ENCODE results near the gene SNX8.

Gene SNX8

DNA sequence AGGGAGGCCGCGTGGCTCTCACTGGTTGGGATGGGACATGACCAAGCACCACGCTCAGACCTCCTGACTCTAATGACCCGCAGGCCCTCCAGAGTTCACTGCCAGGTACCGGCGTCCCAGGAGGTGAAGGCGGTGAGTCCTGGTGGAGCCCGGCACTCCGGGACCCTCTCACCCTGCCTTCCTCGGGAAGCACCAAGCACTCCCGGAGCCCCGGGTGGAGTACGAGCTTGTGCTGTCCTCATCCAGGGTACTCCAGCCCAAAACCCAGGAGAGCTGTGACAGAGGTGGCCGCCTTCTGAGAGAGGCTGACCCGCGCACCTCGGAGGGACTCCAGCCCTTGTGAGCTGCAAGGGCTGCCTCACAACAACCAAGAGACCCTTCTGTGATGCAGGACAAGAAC, 90.9 kb downstream of the SNX8 start:
- no peak for DNase-seq (ENCODE audit: low read depth, low spot score)

DNA sequence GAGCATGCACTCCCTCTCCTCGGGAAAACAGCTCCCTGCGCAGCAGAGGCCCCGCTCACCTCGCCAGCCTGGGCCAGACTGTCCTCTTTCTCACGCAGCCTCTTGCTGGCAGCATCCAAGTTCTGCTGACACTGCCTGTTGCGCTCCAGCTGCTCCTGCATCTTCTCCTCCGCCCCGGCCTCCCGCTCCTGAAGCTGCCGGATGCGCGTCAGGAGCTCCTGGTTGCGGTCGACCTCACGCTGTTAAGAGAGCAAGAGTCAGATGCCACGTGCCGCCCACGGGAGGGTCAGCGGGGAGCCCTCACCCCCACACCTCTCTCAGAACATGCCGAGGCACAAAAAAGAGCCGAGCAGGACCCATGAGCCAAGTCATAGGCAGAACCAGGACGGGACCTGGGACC, 91.7 kb downstream of the SNX8 start:
- DNase-seq (ENCODE audit: low read depth, low spot score): no peak

DNA sequence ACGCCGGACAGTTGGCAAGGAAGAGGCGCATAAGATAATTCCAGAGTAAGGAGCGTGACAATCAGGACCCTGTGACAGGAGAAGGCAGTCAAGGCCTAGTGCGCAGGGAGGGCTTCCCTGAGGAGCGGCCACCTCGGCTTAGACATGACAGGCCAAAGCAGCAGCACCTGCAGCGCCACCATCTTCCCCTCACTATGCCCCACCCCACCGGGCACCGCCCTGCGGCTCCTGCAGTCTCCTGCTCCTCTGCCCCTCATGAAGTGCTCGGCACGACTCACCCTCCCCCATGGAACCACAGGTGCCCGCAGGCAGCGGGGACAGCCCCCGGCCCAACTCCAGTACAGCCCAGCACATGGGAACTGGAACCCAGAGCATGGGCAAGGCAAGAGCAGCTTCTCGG, 93.3 kb downstream of the SNX8 start:
- DNase-seq (ENCODE audit: low read depth, low spot score): no peak

DNA sequence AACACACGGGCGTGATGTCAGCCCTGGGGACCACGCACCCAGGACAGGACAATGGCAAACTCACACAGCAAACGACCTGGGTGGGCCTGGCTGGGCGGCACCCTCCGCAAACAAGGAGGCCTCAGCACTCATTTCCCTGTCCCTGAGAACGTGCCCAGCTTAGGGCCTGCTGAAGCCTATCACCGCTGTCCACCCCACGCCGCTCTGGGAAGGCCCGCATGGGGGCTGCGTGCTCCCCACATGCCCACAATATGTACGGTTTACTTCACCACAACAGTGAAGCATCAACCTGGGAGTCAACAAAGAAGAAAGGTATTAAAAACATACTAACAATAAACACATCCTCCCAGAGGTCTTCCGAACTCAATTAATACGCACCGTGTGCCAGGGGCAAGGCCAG, 93.7 kb downstream of the SNX8 start:
- DNase-seq (ENCODE audit: low read depth, low spot score): no peak

DNA sequence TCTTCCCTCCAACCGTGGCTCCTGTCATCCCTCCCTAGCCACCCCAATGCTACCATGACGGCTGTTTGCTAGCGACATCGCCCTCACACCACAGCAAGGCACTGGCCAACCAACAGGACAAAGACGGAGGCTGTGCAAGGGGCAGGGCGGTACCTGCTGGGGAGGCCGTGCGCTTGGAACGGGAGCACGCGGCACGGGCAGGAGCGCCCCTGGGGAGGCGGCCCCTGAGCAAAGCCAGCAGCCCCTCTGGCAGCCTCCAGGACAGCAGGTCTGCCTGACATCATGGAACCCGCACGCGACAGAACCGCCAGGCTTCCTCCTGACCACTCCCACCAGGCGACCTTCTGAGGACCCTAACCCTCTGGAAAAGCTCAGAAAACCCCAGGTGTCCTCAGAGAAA, 94.2 kb downstream of the SNX8 start:
- no peak for DNase-seq (ENCODE audit: low read depth, low spot score)

DNA sequence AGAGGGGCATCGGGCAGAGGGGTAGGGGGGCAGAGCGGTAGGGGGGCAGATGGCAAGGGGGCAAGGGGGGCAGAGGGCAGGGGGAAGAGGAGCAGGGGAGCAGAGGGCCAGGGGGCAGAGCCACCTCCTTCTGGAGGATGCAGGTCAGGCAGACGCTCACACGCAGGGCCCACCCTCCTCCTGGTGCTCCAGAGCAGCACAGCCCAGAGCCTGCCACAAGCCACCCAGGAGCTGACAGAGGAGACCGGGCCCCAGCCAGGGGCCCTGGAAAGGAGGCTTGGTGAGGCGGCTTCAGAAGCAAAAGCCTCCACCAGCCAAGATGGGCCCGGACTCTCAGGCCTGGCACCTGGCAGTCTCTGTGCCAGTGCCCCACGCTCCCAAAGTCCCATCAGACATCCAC, 94.6 kb downstream of the SNX8 start:
- no peak for DNase-seq (ENCODE audit: low read depth, low spot score)

DNA sequence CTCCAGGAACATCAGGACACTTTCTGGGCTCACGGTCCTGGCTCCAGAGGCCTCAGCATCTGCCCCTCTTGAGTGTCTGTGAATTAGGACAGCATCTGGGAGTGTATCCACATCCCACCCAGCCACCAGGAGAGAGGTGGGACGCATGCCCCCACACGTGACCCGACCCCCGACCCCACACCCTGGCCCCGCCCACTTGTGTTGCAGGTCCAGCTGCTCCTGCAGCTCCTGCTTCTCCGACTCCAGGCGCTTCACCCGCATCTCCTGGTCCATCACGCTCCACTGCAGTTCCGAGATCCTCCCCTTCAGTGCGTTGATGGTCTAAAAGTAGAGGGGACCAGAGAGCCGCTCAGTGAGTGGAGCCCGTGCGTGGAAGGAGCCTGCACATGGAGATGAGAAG, 95.1 kb downstream of the SNX8 start:
- no peak for DNase-seq (ENCODE audit: low read depth, low spot score)

DNA sequence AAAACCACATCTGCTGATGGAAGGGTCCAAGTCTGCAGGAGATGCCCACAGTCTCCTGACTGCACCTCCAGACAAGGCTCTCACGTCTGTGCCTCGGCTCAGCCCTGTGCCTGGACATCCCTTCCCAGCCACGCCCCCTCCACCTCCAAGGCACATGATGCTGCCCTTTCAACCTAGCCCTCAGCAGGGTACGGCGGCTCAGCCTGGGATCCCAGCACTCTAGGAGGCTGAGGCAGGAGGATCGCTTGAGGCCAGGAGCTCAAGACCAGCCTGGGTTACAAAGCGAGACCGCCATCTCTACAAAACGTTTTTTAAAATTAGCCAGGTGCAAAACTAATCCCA, 95.8 kb downstream of the SNX8 start:
- no peak for DNase-seq (ENCODE audit: low read depth, low spot score)

DNA sequence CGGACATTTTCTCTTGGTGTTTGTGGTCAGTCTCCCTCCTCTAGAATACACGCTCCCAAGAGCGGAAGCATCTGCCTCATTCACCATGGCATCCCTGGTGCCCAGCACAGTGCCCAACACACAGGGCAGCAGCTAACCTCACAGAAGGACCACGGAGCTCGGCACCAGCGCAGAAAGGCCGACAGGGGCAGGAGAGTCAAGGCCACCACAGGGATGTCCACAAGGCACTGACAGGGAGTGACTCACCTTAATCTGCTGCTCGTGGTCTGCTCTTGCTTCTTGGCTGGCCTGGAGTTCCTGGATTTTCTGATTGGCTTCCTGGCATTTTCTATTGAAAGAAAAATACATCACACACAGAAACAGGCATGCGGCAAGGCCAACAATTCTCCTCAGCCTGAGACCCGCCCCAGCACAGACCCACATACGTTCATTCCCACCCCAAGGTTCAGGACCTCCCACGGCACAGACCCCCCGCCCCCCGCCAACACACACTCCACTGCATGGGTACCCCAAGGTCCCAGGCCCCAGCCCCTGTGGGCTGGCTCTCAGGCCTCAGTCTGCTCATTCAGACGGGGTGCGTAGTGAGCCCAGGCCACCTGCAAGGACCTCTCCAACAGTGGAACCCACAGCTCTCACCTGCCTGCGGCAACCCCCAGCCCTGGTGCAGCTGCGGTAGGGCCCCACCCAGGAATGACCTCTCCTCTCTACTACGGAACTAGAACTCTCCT, 96.4 kb downstream of the SNX8 start:
- no peak for DNase-seq (ENCODE audit: low read depth, low spot score)

DNA sequence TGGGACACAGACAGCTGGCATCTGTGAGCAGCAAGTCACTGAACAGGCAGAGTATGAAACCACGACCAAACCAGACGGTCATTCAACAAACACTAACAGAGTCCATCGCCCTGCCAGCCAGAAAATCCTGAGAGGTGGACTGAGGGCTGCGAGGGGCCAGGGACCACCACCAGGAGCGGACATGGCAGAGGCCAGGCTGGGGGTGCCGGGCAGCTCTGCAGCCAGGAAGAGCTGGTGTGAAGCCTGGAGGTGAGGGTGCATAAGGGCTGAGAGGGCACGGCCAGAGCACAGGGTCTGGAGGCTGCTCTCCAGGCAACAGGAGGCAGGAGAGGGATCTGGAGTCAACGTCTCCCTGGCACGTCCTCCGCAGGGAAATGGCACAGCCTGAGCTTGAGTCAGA, 97.0 kb downstream of the SNX8 start:
- DNase-seq (ENCODE audit: low read depth, low spot score): no peak

DNA sequence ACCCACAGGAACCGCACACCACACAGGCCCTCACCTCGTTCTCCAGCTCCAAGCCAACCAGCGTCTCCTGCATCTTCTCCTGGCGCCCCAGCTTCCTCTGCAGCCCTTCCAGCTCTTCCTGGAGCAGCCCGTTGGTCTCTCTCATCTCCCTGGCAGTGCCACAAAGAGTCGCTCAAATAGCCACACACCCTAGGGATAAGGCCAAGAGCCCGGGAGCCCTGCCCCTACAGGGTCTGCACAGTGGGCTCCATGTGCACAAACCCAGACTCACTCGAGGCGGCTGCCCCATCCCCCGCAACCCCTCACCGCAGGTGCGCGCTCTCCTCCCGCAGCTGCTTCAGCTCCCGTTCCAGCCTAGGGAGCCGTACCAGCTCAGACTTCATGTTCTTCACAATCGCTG, 98.4 kb downstream of the SNX8 start:
- DNase-seq (ENCODE audit: low read depth, low spot score): no peak

DNA sequence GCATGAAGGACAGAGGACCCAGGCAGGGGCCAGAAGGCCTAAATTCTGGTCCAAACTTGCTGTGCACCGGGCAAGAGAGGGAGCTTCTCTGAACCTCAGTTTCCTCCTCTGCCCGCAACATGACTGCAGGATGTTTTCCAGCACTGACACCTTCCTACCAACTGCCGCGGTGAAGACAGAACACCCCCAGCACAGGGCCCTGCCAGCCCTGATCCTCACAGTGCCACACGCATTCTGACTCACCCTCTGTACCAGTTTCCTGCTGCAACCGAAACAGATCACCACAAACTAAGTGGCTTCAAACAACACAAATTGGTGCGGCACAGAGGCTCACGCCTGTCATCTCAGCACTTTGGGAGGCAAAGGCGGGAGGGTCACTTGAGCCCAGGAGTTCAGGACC, 99.6 kb downstream of the SNX8 start:
- no peak for DNase-seq (ENCODE audit: low read depth, low spot score)

DNA sequence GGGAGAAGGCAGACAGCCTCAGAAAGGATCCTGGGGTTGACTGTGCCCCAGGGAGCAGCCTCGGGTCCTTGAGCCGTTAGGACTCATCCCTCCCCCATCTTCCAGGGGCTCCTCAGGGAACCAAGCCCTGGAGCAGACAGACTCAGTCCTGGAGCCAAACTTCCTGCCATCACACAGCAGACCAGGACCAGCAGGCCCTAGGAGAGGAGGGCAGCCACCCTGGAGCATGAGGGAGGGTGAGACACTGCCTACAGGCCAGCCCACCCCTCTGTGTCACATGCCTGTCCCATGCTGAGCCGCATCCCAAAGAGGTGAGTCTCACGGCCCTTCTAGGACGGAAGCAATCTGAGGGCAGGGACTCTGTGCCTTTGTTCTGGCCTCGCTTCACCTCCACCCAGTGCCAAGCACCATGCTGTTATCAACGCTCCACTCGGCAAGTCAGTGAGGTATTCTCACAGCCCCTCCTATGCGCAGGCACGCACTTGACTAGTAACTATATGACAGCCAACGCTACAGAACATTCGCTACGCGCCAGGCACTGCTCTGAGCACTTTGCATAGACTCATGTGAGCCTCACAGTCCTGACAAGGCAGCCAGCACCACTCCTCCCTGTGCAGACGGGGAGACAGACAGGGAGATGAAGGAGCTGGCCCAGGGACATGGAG, 100.6 kb downstream of the SNX8 start:
- no peak for DNase-seq (ENCODE audit: low read depth, low spot score)

DNA sequence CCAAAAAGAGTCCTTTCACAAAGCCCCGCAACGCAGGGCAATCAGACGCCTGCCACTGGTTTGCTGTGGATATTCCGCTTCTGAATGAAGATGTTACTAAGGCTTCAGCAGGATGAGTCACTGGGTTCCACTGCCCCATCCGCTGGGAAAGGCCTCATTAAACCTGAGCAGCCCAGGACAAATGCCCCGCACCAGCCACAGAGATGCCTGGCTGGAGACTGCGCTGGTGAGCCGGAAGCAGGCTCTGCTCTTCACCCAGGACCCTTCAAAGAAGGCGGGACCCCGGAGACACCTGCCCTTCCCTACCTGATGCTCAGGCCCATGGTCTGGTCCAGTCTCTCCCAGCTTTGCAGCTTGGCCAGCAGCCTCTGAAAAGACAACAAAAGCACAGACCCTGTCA, 101.3 kb downstream of the SNX8 start:
- no peak for DNase-seq (ENCODE audit: low read depth, low spot score)

DNA sequence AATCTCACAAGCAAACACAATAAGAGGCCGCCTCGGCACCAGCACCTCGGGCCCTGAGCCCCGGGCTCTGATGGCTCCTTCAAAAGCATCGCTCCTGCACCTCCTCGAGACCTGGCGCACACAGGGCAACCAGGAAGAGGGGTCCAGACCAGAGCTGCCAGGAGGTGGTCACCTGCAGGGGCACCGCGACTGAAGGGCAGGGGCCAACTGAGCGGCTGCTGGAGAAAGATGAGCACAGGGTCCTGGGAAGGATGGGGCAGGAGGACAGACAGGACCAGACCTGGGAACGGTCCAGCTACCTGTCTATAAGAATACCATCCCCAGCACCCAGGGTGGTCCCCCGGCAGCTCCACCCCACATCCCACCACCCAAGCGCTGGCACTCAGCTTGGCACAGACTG, 102.3 kb downstream of the SNX8 start:
- DNase-seq (ENCODE audit: low read depth, low spot score): no peak

DNA sequence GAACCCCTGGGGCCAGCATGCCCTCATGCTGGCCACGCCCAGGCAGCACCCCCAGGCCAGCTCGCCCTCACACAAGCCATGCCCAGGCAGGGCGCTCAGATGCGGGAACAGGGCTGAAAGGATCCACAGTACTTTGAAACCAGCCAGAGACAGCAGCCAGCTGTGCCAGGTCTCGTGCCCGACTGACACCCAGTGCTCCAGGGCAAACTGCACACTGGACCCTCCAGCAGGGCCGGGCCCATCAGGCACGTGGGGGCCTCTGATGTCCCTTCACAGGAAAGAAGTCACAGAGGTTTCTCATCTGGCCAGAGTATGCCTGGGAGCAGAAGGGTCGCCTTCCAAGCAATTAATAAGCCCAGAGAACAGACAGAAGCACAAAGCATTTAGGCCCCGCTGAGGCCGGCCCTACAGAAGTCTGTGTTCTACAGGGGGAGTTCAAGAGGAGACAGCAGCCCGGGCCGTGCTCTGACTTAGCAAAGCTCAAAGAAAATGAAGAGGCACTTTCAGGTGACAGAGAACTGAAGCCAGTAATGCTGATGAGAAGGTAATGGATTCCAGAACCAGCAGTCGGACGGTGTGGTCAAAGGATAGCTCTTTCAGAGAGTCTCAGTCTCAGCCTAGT, 102.9 kb downstream of the SNX8 start:
- DNase-seq (ENCODE audit: low read depth, low spot score): no peak

DNA sequence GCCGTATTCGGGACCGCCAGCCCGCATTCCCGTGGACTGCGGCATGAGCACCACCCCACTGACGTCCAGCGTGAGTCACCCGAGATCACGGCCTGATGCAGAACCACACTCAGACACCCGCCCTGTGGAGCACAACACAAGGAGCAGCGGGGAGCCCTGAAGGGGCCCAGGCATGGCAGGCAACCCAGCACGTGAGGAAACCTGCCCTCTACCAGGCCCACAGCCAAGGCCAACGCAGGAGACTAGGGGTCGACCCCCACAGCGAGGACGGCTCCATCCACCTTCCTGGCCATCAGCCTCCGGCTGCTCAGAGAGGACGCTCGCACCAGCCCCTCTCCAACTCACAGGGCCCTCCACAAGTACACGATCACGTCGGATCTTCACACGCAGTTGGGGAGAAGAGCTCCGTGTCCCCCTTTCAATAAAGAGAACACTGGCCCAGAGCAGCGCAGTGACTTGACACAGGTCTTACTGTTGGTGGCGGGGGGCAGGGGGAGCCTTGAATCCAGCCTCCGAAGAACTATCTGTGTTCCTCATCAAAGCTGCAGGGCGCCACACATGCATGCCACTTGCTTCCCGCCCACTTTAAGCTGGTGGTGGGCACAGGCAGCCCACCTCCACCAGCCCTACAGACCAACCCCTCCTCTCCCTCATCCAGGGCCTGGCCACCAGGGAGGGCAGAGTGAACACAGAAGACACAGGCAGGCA, 103.5 kb downstream of the SNX8 start:
- no peak for DNase-seq (ENCODE audit: low read depth, low spot score)

DNA sequence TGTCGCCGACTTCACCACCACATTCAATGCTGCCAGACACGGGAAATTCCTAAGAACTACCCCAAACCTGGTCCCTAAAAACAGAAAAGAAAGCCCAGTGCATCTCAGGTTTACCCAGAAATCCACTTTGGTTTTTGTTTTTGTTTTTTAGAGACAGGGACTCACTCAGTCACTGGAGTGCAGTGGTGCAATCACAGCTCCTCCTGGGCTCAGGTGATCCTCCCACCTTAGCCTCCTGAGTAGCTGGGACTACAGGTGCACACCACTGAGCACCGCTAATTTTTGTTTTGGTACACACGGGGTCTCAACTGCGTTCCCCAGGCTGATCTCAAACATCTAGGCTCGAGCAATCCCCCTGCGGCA, 104.3 kb downstream of the SNX8 start:
- no peak for DNase-seq (ENCODE audit: low read depth, low spot score)

DNA sequence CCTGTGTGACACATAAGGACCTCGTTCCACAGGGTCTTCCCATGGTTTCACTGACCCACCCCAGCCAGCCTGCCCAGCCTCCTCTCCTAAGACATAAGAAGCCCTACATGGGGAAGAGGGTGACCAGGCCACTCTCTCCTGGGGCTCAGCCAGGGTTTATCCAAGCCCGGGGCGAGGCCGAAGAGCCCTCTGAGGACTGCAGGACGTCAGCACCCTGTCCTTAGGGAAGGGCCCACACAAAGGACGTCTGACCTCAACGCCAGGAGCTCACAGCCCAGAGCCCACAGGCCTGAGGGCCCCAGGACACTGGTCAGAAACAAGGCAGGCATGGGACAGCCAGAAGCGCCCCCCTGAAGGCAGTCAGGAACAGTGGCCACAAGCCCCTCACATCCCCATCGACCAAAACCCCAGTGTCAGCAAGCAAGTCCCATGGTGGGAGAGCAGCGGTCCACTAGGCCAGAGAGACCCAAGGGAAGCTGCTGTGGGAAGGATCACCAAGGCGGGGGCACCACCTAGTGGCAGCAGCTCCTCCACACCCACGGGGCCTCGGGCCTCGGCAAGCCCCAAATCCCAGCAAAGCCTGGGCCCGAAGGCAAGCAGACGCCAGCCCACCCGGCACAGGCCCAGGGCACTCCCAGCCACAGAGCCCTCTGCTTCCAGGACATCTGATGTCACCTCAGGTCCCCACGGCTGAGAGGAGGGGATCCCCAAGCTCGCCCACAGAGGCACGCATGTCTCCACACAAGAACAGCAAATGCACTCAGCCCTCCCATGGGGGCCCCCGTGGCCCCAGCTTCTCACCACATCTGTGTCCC, 104.9 kb downstream of the SNX8 start:
- DNase-seq (ENCODE audit: low read depth, low spot score): no peak

DNA sequence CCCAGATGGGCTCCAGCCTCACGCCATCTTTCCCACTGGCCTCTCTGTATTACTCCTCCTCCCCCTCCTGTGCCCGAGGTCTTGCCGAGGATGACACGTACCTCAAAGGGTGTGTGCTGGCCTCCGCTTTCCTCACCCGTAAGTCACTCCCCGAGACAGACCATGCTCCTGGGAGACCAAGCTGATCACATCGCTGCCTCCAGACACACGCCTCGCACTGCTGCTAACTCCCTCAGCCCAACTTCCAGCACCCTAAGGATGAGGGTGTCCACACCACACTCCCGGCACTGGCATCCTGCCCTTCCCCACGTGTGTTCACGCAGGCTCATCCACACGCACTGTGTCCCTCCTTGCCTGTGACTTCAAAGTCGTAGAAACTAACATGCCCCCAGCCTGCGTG, 105.5 kb downstream of the SNX8 start:
- no peak for DNase-seq (ENCODE audit: low read depth, low spot score)

DNA sequence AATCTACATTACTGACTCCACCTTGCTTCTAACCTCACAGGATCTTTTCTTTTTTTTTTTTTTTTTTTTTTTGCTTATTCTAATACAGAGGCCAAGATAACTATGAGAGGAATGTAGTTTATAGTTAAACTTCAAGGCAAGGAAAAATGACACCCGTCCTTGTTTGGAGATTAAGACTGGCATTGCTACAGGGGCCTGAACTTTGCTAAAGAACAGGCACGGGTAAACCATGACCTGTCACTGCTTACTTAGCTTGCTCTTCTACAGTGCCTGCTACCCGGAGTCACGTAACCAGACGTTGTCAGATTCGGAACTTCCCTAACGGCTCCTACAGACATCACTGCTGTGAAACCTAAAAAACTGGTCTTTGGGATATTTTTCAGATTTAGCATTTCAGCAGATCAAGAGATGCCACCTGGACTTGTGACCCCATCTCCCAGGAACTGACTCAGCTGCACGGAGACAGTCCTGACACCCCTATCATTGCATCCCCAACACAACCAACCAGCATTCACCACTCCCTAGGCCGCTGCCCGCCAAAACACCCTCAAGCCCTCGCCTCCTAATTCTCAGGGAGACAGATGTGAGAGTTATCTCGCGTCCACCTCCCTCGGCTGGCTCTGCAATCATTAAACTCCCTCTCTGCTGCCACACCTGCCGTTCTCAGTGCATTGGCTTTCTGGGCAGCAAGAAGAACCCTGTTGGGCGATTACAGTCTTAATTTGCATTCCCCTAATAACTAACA, 109.0 kb downstream of the SNX8 start:
- DNase-seq (ENCODE audit: low read depth, low spot score): no peak
